Left ventricle myocardium inferior (tissue), 1 donor: ENCODE data around the gene CFAP99. TPM values are rescaled to one million over a fixed set of nuclear protein-coding genes. Genes with fewer than 3 reads are reported as not detected.

ENCODE experiments used
- DNase-seq: peaks from one replicate; pipeline ENCODE4 v3.0.0-alpha.2; 2020
- H3K27ac ChIP-seq: fragments of 200-600 bp; replicated peaks from 2 replicates; pipeline ENCODE4 v1.8.0; 2021
- H3K27me3 ChIP-seq: fragments of 200-600 bp; 2 replicates; pipeline ENCODE4 v1.8.0; 2021; ENCODE audit warnings: low read depth
- H3K36me3 ChIP-seq: fragments of 200-600 bp; 2 replicates; pipeline ENCODE4 v1.8.0; 2021
- H3K4me1 ChIP-seq: fragments of 200-600 bp; 2 replicates; pipeline ENCODE4 v1.8.0; 2021
- H3K4me3 ChIP-seq: fragments of 200-600 bp; 2 replicates; pipeline ENCODE4 v1.8.0; 2021; ENCODE audit warnings: mild to moderate bottlenecking, moderate library complexity
- H3K9me3 ChIP-seq: fragments of 200-600 bp; replicated peaks from 2 replicates; pipeline ENCODE4 v1.8.0; 2021
- CTCF ChIP-seq: fragments of 200-600 bp; IDR thresholded peaks from 2 replicates; pipeline ENCODE4 v1.8.0; 2021; ENCODE audit warnings: antibody characterized with exemption, mild to moderate bottlenecking, borderline replicate concordance
- intact Hi-C: fragments of 100-400 bp; cut with micrococcal nuclease; formaldehyde crosslinking; loops from one replicate; pipeline ENCODE4 v1.11.0; 2022
- total RNA-seq: library from RNA; stranded (reverse); fragmentation: NEBNext Ultra II Directional; extraction: Animal tissue kit (Norgen Biotek cat#: 25700); gene quantifications from one replicate; pipeline ENCODE4 v1.2.1, GENCODE V29; 2021
- donor health status: DM: no; HTN: yes; CAD: no; lungs with severe emphysema.

Gene CFAP99
- total RNA-seq, 1 donor from 2014 or later: not detected

- intact Hi-C loops: no loop called here
- Histone ChIP-seq H3K27ac (no peak overlapping the region), H3K27me3 (no peaks in the 10 kb centered on the region), H3K36me3 (no peaks in the 10 kb centered on the region), H3K4me1 (peaks cover 15% of the 10 kb centered on the region), H3K9me3 (no peaks in the 10 kb centered on the region), H3K4me3 (no peak overlapping the region)
- DNase-seq: no peak
- TF ChIP-seq CTCF: no peak
Measured at GRCh38 chr4:2394528-2394927, 24.2 kb upstream of the CFAP99 start.

GRCh38 chr4:2395038-2395437 lies 23.7 kb upstream of the CFAP99 start:
- Histone ChIP-seq H3K27me3 (no peaks in the 10 kb centered on the region), H3K27ac (no peak overlapping the region), H3K36me3 (no peaks in the 10 kb centered on the region), H3K4me3 (no peak overlapping the region), H3K9me3 (no peaks in the 10 kb centered on the region), H3K4me1 (peaks cover 15% of the 10 kb centered on the region)
- TF ChIP-seq CTCF: no peak
- no peak for DNase-seq
- intact Hi-C loops: no loop called here

- H3K27ac ChIP-seq: no peak overlapping the region
- peaks cover 15% of the 10 kb centered on the region for H3K4me1 ChIP-seq
- H3K4me3 ChIP-seq: no peak overlapping the region
- intact Hi-C loops: no loop called here
- no peak for TF ChIP-seq CTCF
- DNase-seq: no peak
- H3K27me3 ChIP-seq: no peaks in the 10 kb centered on the region
- H3K9me3 ChIP-seq: no peaks in the 10 kb centered on the region
- no peaks in the 10 kb centered on the region for H3K36me3 ChIP-seq
Measured at GRCh38 chr4:2395584-2395983, 23.2 kb upstream of the CFAP99 start.

GRCh38 chr4:2396781-2397368 lies 21.9 kb upstream of the CFAP99 start:
- Histone ChIP-seq H3K4me3 (no peak overlapping the region), H3K9me3 (no peaks in the 10 kb centered on the region), H3K27ac (no peak overlapping the region), H3K4me1 (peaks cover 24% of the 10 kb centered on the region), H3K36me3 (no peaks in the 10 kb centered on the region), H3K27me3 (no peaks in the 10 kb centered on the region)
- intact Hi-C loops: no loop called here
- no peak for TF ChIP-seq CTCF
- no peak for DNase-seq

GRCh38 chr4:2397596-2398379 lies 21.0 kb upstream of the CFAP99 start:
- Histone ChIP-seq H3K27me3 (no peaks in the 10 kb centered on the region), H3K9me3 (no peaks in the 10 kb centered on the region), H3K4me3 (no peak overlapping the region), H3K36me3 (no peaks in the 10 kb centered on the region), H3K4me1 (peaks cover 33% of the 10 kb centered on the region), H3K27ac (no peak overlapping the region)
- intact Hi-C loops: no loop called here
- no peak for TF ChIP-seq CTCF
- no peak for DNase-seq
